Fibroblast of lung (primary cell): ENCODE measurements around the gene ADCY3. TPM values are rescaled to one million over a fixed set of nuclear protein-coding genes. Genes with fewer than 3 reads are reported as not detected.

Experiments
- DNase-seq, 2 donors: peaks; one replicate each; pipeline versions ENCODE4 v3.0.0 to v3.0.0-alpha.2; 2010; ENCODE audit warnings: low read depth in 2 of 2
- H2AFZ ChIP-seq: 2 replicates; pipeline ENCODE4 v1.5.1; 2012; ENCODE audit warnings: low read length, control low read depth, inconsistent platforms
- H3K27ac ChIP-seq: 2 replicates; pipeline ENCODE4 v1.5.1; 2011; ENCODE audit warnings: low read length, control low read depth; ENCODE audit not compliant: insufficient read depth
- H3K27me3 ChIP-seq: 2 replicates; pipeline ENCODE4 v1.5.1; 2011; ENCODE audit warnings: mild to moderate bottlenecking, low read length; ENCODE audit not compliant: control insufficient read depth, insufficient read depth
- H3K36me3 ChIP-seq: 2 replicates; pipeline ENCODE4 v1.5.1; 2011; ENCODE audit warnings: low read length; ENCODE audit not compliant: control insufficient read depth, insufficient read depth
- H3K4me1 ChIP-seq: 2 replicates; pipeline ENCODE4 v1.5.1; 2011; ENCODE audit warnings: low read length; ENCODE audit not compliant: control insufficient read depth, insufficient read depth; ENCODE audit errors: extremely low read depth
- H3K4me2 ChIP-seq: 2 replicates; pipeline ENCODE4 v1.5.1; 2011; ENCODE audit warnings: low read length, control low read depth; ENCODE audit not compliant: insufficient read depth; ENCODE audit errors: extremely low read depth
- H3K4me3 ChIP-seq, 4 experiments: fragments of 200-600 bp in 1 of 4; sonication (generic) in 1 of 4; replicated peaks in 1 of 4; 2 replicates each; pipeline ENCODE4 v1.5.1; 2011 to 2016; ENCODE audit warnings: low read length in 4 of 4, low read depth in 3 of 4, mild to moderate bottlenecking in 3 of 4, control low read depth in 2 of 4, inconsistent platforms in 1 of 4, mixed read lengths in 1 of 4; ENCODE audit not compliant: insufficient read depth in 1 of 4; ENCODE audit errors: control extremely low read depth in 1 of 4
- H3K79me2 ChIP-seq: 2 replicates; pipeline ENCODE4 v1.5.1; 2012; ENCODE audit warnings: mild to moderate bottlenecking, low read length, inconsistent platforms; ENCODE audit not compliant: control insufficient read depth, insufficient read depth
- H3K9ac ChIP-seq: 2 replicates; pipeline ENCODE4 v1.5.1; 2011; ENCODE audit warnings: mild to moderate bottlenecking, low read length, control low read depth; ENCODE audit not compliant: insufficient read depth
- H3K9me3 ChIP-seq: 2 replicates; pipeline ENCODE4 v1.5.1; 2012; ENCODE audit warnings: low read depth, low read length; ENCODE audit not compliant: control insufficient read depth, insufficient read depth
- H4K20me1 ChIP-seq: 2 replicates; pipeline ENCODE4 v1.5.1; 2011; ENCODE audit warnings: low read length; ENCODE audit not compliant: control insufficient read depth, insufficient read depth; ENCODE audit errors: extremely low read depth
- CTCF ChIP-seq, 2 donors: IDR thresholded peaks in 1 of 2; conservative IDR thresholded peaks in 1 of 2; 1 replicate in 1 of 2; 2 replicates in 1 of 2; pipeline ENCODE4 v1.5.1; 2011 to 2012; ENCODE audit warnings: low read length in 2 of 2, control low read depth in 1 of 2, inconsistent platforms in 1 of 2, low read depth in 1 of 2, mild to moderate bottlenecking in 1 of 2
- EZH2 ChIP-seq: IDR thresholded peaks from 2 replicates; pipeline ENCODE4 v1.5.1; 2012; ENCODE audit warnings: low read length, control low read depth, mild to moderate bottlenecking; ENCODE audit errors: missing control alignments
- polyA plus RNA-seq, 2 donors: library from polyadenylated mRNA; depleted of rRNA in 1 of 2; stranded (reverse) in 1 of 2; unstranded in 1 of 2; fragments of >200 nt; gene quantifications; 2 replicates each; pipeline ENCODE4 v1.2.1, GENCODE V29; 2011 to 2012; ENCODE audit warnings: missing spikeins in 1 of 2
- total RNA-seq: library from RNA; depleted of rRNA; stranded (reverse); fragments of >200 nt; gene quantifications from 2 replicates; pipeline ENCODE4 v1.2.1, GENCODE V29; 2014

Gene ADCY3
- total and polyA plus RNA-seq, 2 donors (not counting 1 experiment from before 2014, with no cell fraction given), result 33.0 to 90.2 TPM

GRCh38 chr2:24959761-24960160 lies 39.7 kb upstream of the ADCY3 start:
- no peaks in the 10 kb centered on the region for H3K4me1 ChIP-seq
- H3K79me2 ChIP-seq, result no peaks in the 10 kb centered on the region
- H4K20me1 ChIP-seq, result no peaks in the 10 kb centered on the region
- H3K27me3 ChIP-seq, result no peaks in the 10 kb centered on the region
- H3K27ac ChIP-seq, result no peak overlapping the region
- TF ChIP-seq CTCF (conservative IDR thresholded peaks at IDR 0.05 in 1 of 2, IDR thresholded peaks at IDR 0.05 in 1 of 2; ENCODE audit: low read depth in 1 of 2, low read length in 2 of 2) (no peak), EZH2 (no peak)
- H3K4me2 ChIP-seq, result no peak overlapping the region
- no peaks in the 10 kb centered on the region for H3K9me3 ChIP-seq
- no peak overlapping the region for H3K4me3 ChIP-seq
- no peak overlapping the region for H3K9ac ChIP-seq
- H2AFZ ChIP-seq, result no peak overlapping the region
- no peak for DNase-seq
- no peaks in the 10 kb centered on the region for H3K36me3 ChIP-seq

GRCh38 chr2:24958411-24958935 lies 38.4 kb upstream of the ADCY3 start:
- no peaks in the 10 kb centered on the region for H3K9me3 ChIP-seq
- no peak overlapping the region for H3K4me2 ChIP-seq
- no peak overlapping the region for H3K4me3 ChIP-seq
- H3K36me3 ChIP-seq, result no peaks in the 10 kb centered on the region
- no peaks in the 10 kb centered on the region for H4K20me1 ChIP-seq
- H3K79me2 ChIP-seq, result no peaks in the 10 kb centered on the region
- no peak overlapping the region for H3K9ac ChIP-seq
- H3K27ac ChIP-seq, result no peak overlapping the region
- no peaks in the 10 kb centered on the region for H3K27me3 ChIP-seq
- no peaks in the 10 kb centered on the region for H3K4me1 ChIP-seq
- no peak for DNase-seq
- H2AFZ ChIP-seq, result no peak overlapping the region
- TF ChIP-seq CTCF (conservative IDR thresholded peaks at IDR 0.05 in 1 of 2, IDR thresholded peaks at IDR 0.05 in 1 of 2; ENCODE audit: low read depth in 1 of 2, low read length in 2 of 2) (no peak), EZH2 (no peak)

- no peaks in the 10 kb centered on the region for H3K79me2 ChIP-seq
- H3K4me2 ChIP-seq, result no peak overlapping the region
- no peaks in the 10 kb centered on the region for H3K27me3 ChIP-seq
- no peak overlapping the region for H3K27ac ChIP-seq
- no peak for DNase-seq
- H2AFZ ChIP-seq, result no peak overlapping the region
- H3K9ac ChIP-seq, result no peak overlapping the region
- H3K36me3 ChIP-seq, result no peaks in the 10 kb centered on the region
- TF ChIP-seq EZH2 (no peak), CTCF (conservative IDR thresholded peaks at IDR 0.05 in 1 of 2, IDR thresholded peaks at IDR 0.05 in 1 of 2; ENCODE audit: low read depth in 1 of 2, low read length in 2 of 2) (no peak)
- no peaks in the 10 kb centered on the region for H4K20me1 ChIP-seq
- H3K4me3 ChIP-seq, result no peak overlapping the region
- H3K9me3 ChIP-seq, result no peaks in the 10 kb centered on the region
- H3K4me1 ChIP-seq, result no peaks in the 10 kb centered on the region
Observed at GRCh38 chr2:24957976-24958375, 37.9 kb upstream of the ADCY3 start.
